Neural cell (in vitro differentiated cells): Measurements from ENCODE around the gene MEF2D. TPM values are rescaled to one million over a fixed set of nuclear protein-coding genes. Genes with fewer than 3 reads are reported as not detected.

ENCODE experiments used
- H2AFZ ChIP-seq: fragments of 200-600, 300-800 bp; sonication (generic), shearing (Covaris generic); 2 replicates; pipeline ENCODE4 v1.6.0; 2014; ENCODE audit warnings: low read depth, mild to moderate bottlenecking, antibody characterized with exemption, low read length, moderate library complexity
- H3F3A ChIP-seq: fragments of 200-600 bp; shearing (Covaris generic); 2 replicates; pipeline ENCODE4 v1.6.1; 2016; ENCODE audit warnings: mild to moderate bottlenecking, moderate library complexity, mixed read lengths, antibody characterized with exemption, low read length; ENCODE audit not compliant: insufficient read depth, poor library complexity, severe bottlenecking
- H3K27ac ChIP-seq: fragments of 200-600, 300-800 bp; sonication (generic), shearing (Covaris generic); 2 replicates; pipeline ENCODE4 v1.5.1; 2014; ENCODE audit warnings: mild to moderate bottlenecking, low read length, moderate library complexity
- H3K27me3 ChIP-seq: fragments of 300-800, 200-600 bp; sonication (generic), shearing (Covaris generic); 2 replicates; pipeline ENCODE4 v1.6.0; 2014; ENCODE audit warnings: mild to moderate bottlenecking, low read depth, low read length, moderate library complexity; ENCODE audit not compliant: insufficient read depth
- H3K36me3 ChIP-seq: fragments of 300-800, 200-600 bp; sonication (generic), shearing (Covaris generic); 2 replicates; pipeline ENCODE4 v1.5.1; 2014; ENCODE audit warnings: mild to moderate bottlenecking, antibody characterized with exemption, low read length, moderate library complexity; ENCODE audit not compliant: insufficient read depth
- H3K4me2 ChIP-seq: fragments of 300-800, 200-600 bp; sonication (generic), shearing (Covaris generic); 2 replicates; pipeline ENCODE4 v1.6.0; 2014; ENCODE audit warnings: mild to moderate bottlenecking, low read length
- H3K4me3 ChIP-seq: fragments of 300-800, 200-600 bp; sonication (generic), shearing (Covaris generic); 2 replicates; pipeline ENCODE4 v1.5.1; 2014; ENCODE audit warnings: mild to moderate bottlenecking, low read length, moderate library complexity
- H3K79me2 ChIP-seq: fragments of 200-600 bp; shearing (Covaris generic); replicated peaks from 2 replicates; pipeline ENCODE4 v1.6.0; 2014; ENCODE audit warnings: mild to moderate bottlenecking, low read length, moderate library complexity; ENCODE audit not compliant: insufficient read depth
- H3K9ac ChIP-seq: fragments of 300-800, 200-600 bp; sonication (generic), shearing (Covaris generic); 2 replicates; pipeline ENCODE4 v1.6.1; 2016; ENCODE audit warnings: mild to moderate bottlenecking, low read length, mixed read lengths
- H3K9me2 ChIP-seq: fragments of 200-600 bp; shearing (Covaris generic); 2 replicates; pipeline ENCODE4 v1.6.1; 2016; ENCODE audit warnings: mild to moderate bottlenecking, low read length, mixed read lengths; ENCODE audit not compliant: insufficient read depth
- H3K9me3 ChIP-seq: fragments of 200-600, 300-800 bp; sonication (generic), shearing (Covaris generic); 2 replicates; pipeline ENCODE4 v1.6.1; 2016; ENCODE audit warnings: mild to moderate bottlenecking, mixed run types, low read length, moderate library complexity, mixed read lengths
- H4K20me1 ChIP-seq: fragments of 200-600 bp; shearing (Covaris generic); 2 replicates; pipeline ENCODE4 v1.6.1; 2016; ENCODE audit warnings: mild to moderate bottlenecking, mixed run types; ENCODE audit not compliant: insufficient read depth
- CTCF ChIP-seq: fragments of 450-650 bp; IDR thresholded peaks from 2 replicates; pipeline ENCODE4 v1.5.1; 2014; ENCODE audit warnings: antibody characterized with exemption, mild to moderate bottlenecking, moderate library complexity; ENCODE audit not compliant: poor library complexity, severe bottlenecking
- EP300 ChIP-seq: fragments of 450-650 bp; conservative IDR thresholded peaks from 2 replicates; pipeline ENCODE4 v1.6.1; 2014; ENCODE audit warnings: antibody characterized with exemption, mild to moderate bottlenecking, moderate library complexity; ENCODE audit not compliant: poor library complexity, severe bottlenecking
- EZH2 ChIP-seq: fragments of 200-600, 300-800 bp; shearing (Covaris generic), sonication (generic); IDR thresholded peaks from 2 replicates; pipeline ENCODE4 v1.6.1; 2014; ENCODE audit warnings: antibody characterized with exemption, low read length, borderline replicate concordance, mild to moderate bottlenecking; ENCODE audit not compliant: insufficient read depth, poor library complexity, severe bottlenecking
- MXI1 ChIP-seq: fragments of 450-650 bp; conservative IDR thresholded peaks from 2 replicates; pipeline ENCODE4 v1.6.1; 2014; ENCODE audit warnings: antibody characterized with exemption, mild to moderate bottlenecking; ENCODE audit not compliant: poor library complexity, severe bottlenecking
- POLR2AphosphoS5 ChIP-seq: IDR thresholded peaks from 2 replicates; pipeline ENCODE4 v1.6.1; 2012
- RAD21 ChIP-seq: fragments of 450-650 bp; conservative IDR thresholded peaks from 2 replicates; pipeline ENCODE4 v1.6.1; 2014; ENCODE audit warnings: antibody characterized with exemption, mild to moderate bottlenecking, moderate library complexity
- REST ChIP-seq: IDR thresholded peaks from 2 replicates; pipeline ENCODE4 v1.6.1; 2012; ENCODE audit warnings: borderline replicate concordance
- SMC3 ChIP-seq: fragments of 450-650 bp; conservative IDR thresholded peaks from 2 replicates; pipeline ENCODE4 v1.6.1; 2014; ENCODE audit warnings: antibody characterized with exemption, mild to moderate bottlenecking, moderate library complexity; ENCODE audit not compliant: poor library complexity
- TAF1 ChIP-seq: IDR thresholded peaks from 2 replicates; pipeline ENCODE4 v1.6.1; 2012; ENCODE audit warnings: low read depth
- polyA plus RNA-seq: library from polyadenylated mRNA; depleted of rRNA; stranded (reverse); fragments of >200 nt; gene quantifications from 2 replicates; pipeline ENCODE4 v1.2.3, GENCODE V29; 2014

Gene MEF2D
- polyA plus RNA-seq, 1 donor from 2014 or later = 4.7 TPM

- no peaks in the 10 kb centered on the region for H3K9me2 ChIP-seq
- no peak overlapping the region for H3K4me3 ChIP-seq
- H3K9ac ChIP-seq = no peak overlapping the region
- no peak overlapping the region for H3K27ac ChIP-seq
- H3K36me3 ChIP-seq = no peaks in the 10 kb centered on the region
- TF ChIP-seq EZH2 (no peak), CTCF (no peak), SMC3 (no peak), RAD21 (no peak), MXI1 (no peak), EP300 (no peak), POLR2AphosphoS5 (no peak), TAF1 (no peak), REST (no peak)
- H3K27me3 ChIP-seq = no peaks in the 10 kb centered on the region
- H3K9me3 ChIP-seq = no peaks in the 10 kb centered on the region
- H4K20me1 ChIP-seq = no peaks in the 10 kb centered on the region
- no peak overlapping the region for H2AFZ ChIP-seq
- no peaks in the 10 kb centered on the region for H3K79me2 ChIP-seq
- no peak overlapping the region for H3K4me2 ChIP-seq
- no peaks in the 10 kb centered on the region for H3F3A ChIP-seq
Observed at GRCh38 chr1:156543066-156543465, 42.5 kb upstream of the MEF2D start.

GRCh38 chr1:156540955-156541354 is 40.4 kb upstream of the MEF2D start:
- Histone ChIP-seq H3F3A (no peaks in the 10 kb centered on the region), H3K9me2 (no peaks in the 10 kb centered on the region), H3K9ac (no peak overlapping the region), H3K27ac (no peak overlapping the region), H3K27me3 (no peaks in the 10 kb centered on the region), H2AFZ (no peak overlapping the region), H3K4me3 (no peak overlapping the region), H3K79me2 (no peaks in the 10 kb centered on the region), H3K4me2 (no peak overlapping the region), H3K9me3 (no peaks in the 10 kb centered on the region), H4K20me1 (no peaks in the 10 kb centered on the region), H3K36me3 (no peaks in the 10 kb centered on the region)
- TF ChIP-seq RAD21 (no peak), SMC3 (no peak), EZH2 (no peak), POLR2AphosphoS5 (no peak), EP300 (no peak), TAF1 (no peak), MXI1 (no peak), REST (no peak), CTCF (no peak)
